PC-3 (cell line): ENCODE data around the gene PCBP3. TPM values are rescaled to one million over a fixed set of nuclear protein-coding genes. Genes with fewer than 3 reads are reported as not detected.

Experiments used
- ATAC-seq: fragments of 200-7000 bp; cut with Tn5 transposase; 2 replicates; pipeline ENCODE4 v1.9.1; 2020; ENCODE audit warnings: mild to moderate bottlenecking, moderate library complexity
- Bru-seq: library from RNA; stranded (reverse); fragments of 400-500 nt; gene quantifications from one replicate; lab custom pipeline; 2021; lab: Mats Ljungman, UMichigan
- BruChase-seq, 2 experiments: library from RNA; stranded (reverse); fragments of 400-500 nt; gene quantifications; one replicate each; lab custom pipeline; 2021; lab: Mats Ljungman, UMichigan
- BruUV-seq: library from RNA; stranded (reverse); fragments of 400-500 nt; replicated peaks from 2 replicates; lab custom pipeline; 2021; lab: Mats Ljungman, UMichigan
- CTCF ChIA-PET: fragments of 300-600 bp; sonication (Branson Sonifier 250); formaldehyde crosslinking; loops from one replicate; lab custom pipeline; 2022; ENCODE audit warnings: antibody characterized with exemption; lab: Charles Lee
- POLR2A ChIA-PET: fragments of 300-600 bp; sonication (Branson Sonifier 250); formaldehyde crosslinking; loops from one replicate; lab custom pipeline; 2022; ENCODE audit warnings: antibody characterized with exemption; ENCODE audit not compliant: unreplicated experiment; lab: Charles Lee
- DNase-seq: peaks from one replicate; pipeline ENCODE4 v3.0.0-alpha.2; 2015
- H2AFZ ChIP-seq: fragments of 300-600 bp; sonication (generic); 2 replicates; pipeline ENCODE4 v1.6.0; 2016; ENCODE audit warnings: antibody characterized with exemption, low read length
- H3F3A ChIP-seq: fragments of 300-600 bp; sonication (generic); one replicate; pipeline ENCODE4 v1.6.0; 2017; ENCODE audit warnings: antibody characterized with exemption, low read length, control low read depth, mild to moderate bottlenecking; ENCODE audit not compliant: unreplicated experiment
- H3K27ac ChIP-seq: fragments of 300-600 bp; sonication (generic); 2 replicates; pipeline ENCODE4 v1.5.1; 2016; ENCODE audit warnings: mild to moderate bottlenecking, low read length
- H3K27me3 ChIP-seq: fragments of 300-600 bp; sonication (generic); 2 replicates; pipeline ENCODE4 v1.6.1; 2016; ENCODE audit warnings: low read length, mixed read lengths
- H3K36me3 ChIP-seq: fragments of 300-600 bp; sonication (generic); 2 replicates; pipeline ENCODE4 v1.6.1; 2016; ENCODE audit warnings: low read depth, mixed run types, low read length, mixed read lengths
- H3K4me1 ChIP-seq: fragments of 300-600 bp; sonication (generic); 2 replicates; pipeline ENCODE4 v1.5.1; 2016; ENCODE audit warnings: low read length; ENCODE audit not compliant: insufficient read depth
- H3K4me2 ChIP-seq: fragments of 300-600 bp; sonication (generic); 2 replicates; pipeline ENCODE4 v1.6.0; 2016; ENCODE audit warnings: low read length
- H3K4me3 ChIP-seq: fragments of 300-600 bp; sonication (generic); 2 replicates; pipeline ENCODE4 v1.5.1; 2016; ENCODE audit warnings: mild to moderate bottlenecking, low read length, mixed read lengths
- H3K79me2 ChIP-seq: fragments of 300-600 bp; sonication (generic); 2 replicates; pipeline ENCODE4 v1.6.1; 2017; ENCODE audit warnings: low read length, mixed read lengths
- H3K9ac ChIP-seq: fragments of 300-600 bp; sonication (generic); 2 replicates; pipeline ENCODE4 v1.6.0; 2016; ENCODE audit warnings: mild to moderate bottlenecking, low read length
- H3K9me2 ChIP-seq: fragments of 300-600 bp; sonication (generic); replicated peaks from 2 replicates; pipeline ENCODE4 v1.6.1; 2016; ENCODE audit warnings: mixed run types, low read length, mixed read lengths
- H3K9me3 ChIP-seq: fragments of 300-600 bp; sonication (generic); 2 replicates; pipeline ENCODE4 v1.6.1; 2016; ENCODE audit warnings: low read length, mixed read lengths
- H4K20me1 ChIP-seq: fragments of 300-600 bp; sonication (generic); 2 replicates; pipeline ENCODE4 v1.6.1; 2016; ENCODE audit warnings: low read length, mixed read lengths
- CTCF ChIP-seq: fragments of 300-600 bp; sonication (generic); conservative IDR thresholded peaks from 2 replicates; pipeline ENCODE4 v1.5.1; 2017; ENCODE audit warnings: antibody characterized with exemption, low read depth, mild to moderate bottlenecking, low read length
- EZH2 ChIP-seq: fragments of 300-600 bp; sonication (generic); IDR thresholded peaks from one replicate; pipeline ENCODE4 v1.6.1; 2017; ENCODE audit warnings: antibody characterized with exemption, mild to moderate bottlenecking, low read length; ENCODE audit not compliant: unreplicated experiment
- EZH2phosphoT487 ChIP-seq: fragments of 300-600 bp; sonication (generic); IDR thresholded peaks from 2 replicates; pipeline ENCODE4 v1.6.1; 2018; ENCODE audit warnings: mild to moderate bottlenecking, antibody characterized with exemption, low read length, borderline replicate concordance
- intact Hi-C: fragments of 100-400 bp; cut with micrococcal nuclease; formaldehyde crosslinking; loops from 2 replicates; pipeline ENCODE4 v1.9.0; 2023
- long read RNA-seq: library from polyadenylated mRNA; unstranded; transcript quantifications from one replicate; pipeline ENCODE4 v2.0.0, GENCODE V29; 2021; ENCODE audit not compliant: unreplicated experiment
- total RNA-seq: library from RNA; depleted of rRNA; stranded (reverse); fragments of >200 nt; gene quantifications from 2 replicates; pipeline ENCODE4 v1.2.3, GENCODE V29; 2014; rRNA removed

The PCBP3 gene
- total RNA-seq (2.4 and 3.0 TPM in 2 replicates), Bru-seq, nascent RNA (percentile 58 among the genes with signal in this experiment), BruChase-seq, experiment 1, labeled RNA remaining after a 6-hour chase (percentile 51 among the genes with signal in this experiment), BruChase-seq, experiment 2, labeled RNA remaining after a 2-hour chase (percentile 61 among the genes with signal in this experiment)
- long read RNA-seq, partial matches to known transcripts: 8 of 45 reads
- long read RNA-seq, other reads (novel, unspliced or antisense): 35 of 45 reads

- Histone ChIP-seq H3F3A (no peaks in the 10 kb centered on the region), H3K9me2 (no peaks in the 10 kb centered on the region), H3K27ac (no peak within 1 kb of the TSS), H3K4me3 (peak within 1 kb of the TSS; percentile 66), H3K9me3 (no peaks in the 10 kb centered on the region), H3K79me2 (no peaks in the 10 kb centered on the region), H2AFZ (no peak within 1 kb of the TSS; the same call in 1 of the 2 replicates), H4K20me1 (peaks cover 16% of the 10 kb centered on the region), H3K9ac (peak within 1 kb of the TSS; percentile 38; the same call in 1 of the 2 replicates), H3K4me2 (peak within 1 kb of the TSS; percentile 82), H3K36me3 (no peaks in the 10 kb centered on the region), H3K27me3 (no peaks in the 10 kb centered on the region), H3K4me1 (peaks cover 9% of the 10 kb centered on the region)
- intact Hi-C loops: loop anchor here (1.0 to 5.0 kb wide), 3 partner anchors 86 to 175 kb away; no protein-coding TSS in a partner anchor
- CTCF ChIA-PET: no interaction called here
- BruUV-seq: no TSS peak
- POLR2A ChIA-PET: interaction anchor here (0.8 kb wide), 1 partner anchor 35 kb away, joined by 4 read pairs; no protein-coding TSS in a partner anchor
- peak; percentile 80 for ATAC-seq
- DNase-seq: peak; percentile 96
- TF ChIP-seq EZH2phosphoT487 (no peak), EZH2 (no peak), CTCF (no peak)
Measured at GRCh38 chr21:45643021-45643980, at the start of gene PCBP3. Gene PCBP3 (plus strand): TSS chr21:45643725. CDS start chr21:45850086, 206,361 bp downstream.

- intact Hi-C loops: no loop called here
- Histone ChIP-seq H3K9me3 (no peaks in the 10 kb centered on the region), H3K4me2 (no peak overlapping the region), H3K27ac (no peak overlapping the region), H3K9me2 (no peaks in the 10 kb centered on the region), H3K9ac (no peak overlapping the region), H3K27me3 (peaks cover 13% of the 10 kb centered on the region; the same call in 1 of the 2 replicates), H3K4me1 (no peaks in the 10 kb centered on the region), H3K79me2 (no peaks in the 10 kb centered on the region), H3K4me3 (no peak overlapping the region), H3F3A (no peaks in the 10 kb centered on the region), H4K20me1 (no peaks in the 10 kb centered on the region), H2AFZ (no peak overlapping the region), H3K36me3 (no peaks in the 10 kb centered on the region)
- no TSS peak for BruUV-seq
- DNase-seq (no peak), ATAC-seq (no peak)
- CTCF ChIA-PET: interaction anchor here (0.8 kb wide), 1 partner anchor 39 kb away, joined by 4 read pairs; no protein-coding TSS in a partner anchor
- POLR2A ChIA-PET: no interaction called here
- no peak for TF ChIP-seq EZH2
- no peak for TF ChIP-seq EZH2phosphoT487
- no peak for TF ChIP-seq CTCF
Measured at GRCh38 chr21:45594721-45595489, 48.6 kb upstream of the PCBP3 start.
